ENCODE results near the gene TMEM131.

The TMEM131 gene

GRCh38 chr2:97788986-97789644, 206.6 kb downstream of the TMEM131 start:
- no peak for DNase-seq

GRCh38 chr2:97785818-97786217, 209.9 kb downstream of the TMEM131 start:
- no peak for DNase-seq

DNA sequence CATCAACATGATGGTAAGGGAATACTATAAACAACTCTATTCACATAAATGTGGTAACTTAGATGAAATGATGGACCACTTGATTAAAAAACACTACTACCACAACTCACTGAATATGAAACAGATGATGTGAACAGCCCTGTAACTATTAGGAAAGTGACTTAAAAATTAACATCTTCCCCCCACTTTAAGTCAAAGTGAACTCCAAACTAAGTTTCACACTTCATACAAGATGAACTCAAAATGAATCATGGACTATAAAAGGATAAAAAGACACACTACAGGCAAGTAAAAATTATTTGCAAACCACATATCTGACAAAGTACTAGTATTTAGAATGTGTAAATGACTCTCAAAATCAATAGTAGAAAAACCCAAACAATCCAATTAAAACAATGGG, 210.8 kb downstream of the TMEM131 start:
- DNase-seq = no peak

DNA sequence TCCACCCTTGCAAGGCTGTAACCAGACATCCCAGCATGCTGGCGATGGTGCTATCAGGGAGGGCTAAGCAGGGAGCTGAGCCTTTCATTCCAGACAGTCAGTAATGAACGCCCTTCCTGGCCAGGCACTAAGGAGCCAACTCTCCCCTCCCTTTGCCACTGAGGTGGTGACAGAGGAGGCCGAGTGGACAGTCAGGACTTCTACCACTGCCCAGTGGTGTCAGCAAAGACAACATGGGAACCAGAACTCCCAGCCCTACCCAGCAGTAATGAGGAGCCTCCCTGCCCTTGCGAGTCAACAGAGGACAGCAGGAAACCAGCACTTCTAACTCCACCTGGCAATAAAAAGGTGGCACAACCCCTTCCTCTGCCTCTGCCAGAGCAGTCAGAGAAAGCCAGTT, 213.8 kb downstream of the TMEM131 start:
- DNase-seq = no peak

- DNase-seq = no peak
Measured at GRCh38 chr2:97779141-97779540, 216.6 kb downstream of the TMEM131 start.

DNA sequence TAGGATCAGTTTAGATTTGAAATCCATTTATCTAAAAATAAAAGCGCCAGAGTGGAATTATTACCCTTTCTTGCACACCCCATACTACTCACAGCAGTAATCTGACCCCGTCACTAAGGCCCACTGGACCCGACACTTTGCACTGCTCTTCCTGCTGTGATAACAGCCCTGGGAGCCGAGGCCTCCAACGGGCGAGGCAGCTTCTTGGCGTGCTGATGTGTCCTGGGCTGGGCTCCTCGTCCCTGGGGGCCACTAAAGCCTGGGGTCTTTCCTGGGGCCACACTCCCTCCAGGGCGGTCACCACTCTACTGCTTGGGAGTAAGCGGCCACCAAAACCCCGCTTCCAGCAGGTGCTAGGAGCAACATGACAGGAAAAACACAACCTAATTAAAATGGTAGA, 220.7 kb downstream of the TMEM131 start:
- DNase-seq = no peak

DNA sequence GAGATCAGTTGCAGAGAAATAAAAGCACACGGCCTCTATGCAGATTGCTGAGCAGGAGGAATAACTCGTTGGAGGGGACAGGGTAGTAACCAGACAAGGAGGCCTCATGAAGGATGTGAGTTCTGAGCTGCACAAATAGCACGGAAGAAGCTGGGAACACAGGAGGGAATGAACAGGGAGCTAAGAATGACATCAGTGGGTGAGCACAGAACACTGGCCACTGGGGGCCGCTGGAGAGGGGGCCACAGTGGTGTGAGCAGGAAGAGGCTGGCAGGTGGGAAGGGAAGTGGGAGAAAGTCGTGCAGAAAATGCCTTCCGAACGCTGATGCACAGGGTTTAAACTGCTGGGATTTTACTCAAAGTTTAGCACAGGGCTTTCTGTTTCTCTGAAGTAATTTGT, 221.3 kb downstream of the TMEM131 start:
- peak in 1 of 2 donors; percentile 9 for DNase-seq

- DNase-seq = no peak
Measured at GRCh38 chr2:97770445-97770844, 225.3 kb downstream of the TMEM131 start.

- no peak for DNase-seq
Measured at GRCh38 chr2:97769711-97770110, 226.0 kb downstream of the TMEM131 start.

DNA sequence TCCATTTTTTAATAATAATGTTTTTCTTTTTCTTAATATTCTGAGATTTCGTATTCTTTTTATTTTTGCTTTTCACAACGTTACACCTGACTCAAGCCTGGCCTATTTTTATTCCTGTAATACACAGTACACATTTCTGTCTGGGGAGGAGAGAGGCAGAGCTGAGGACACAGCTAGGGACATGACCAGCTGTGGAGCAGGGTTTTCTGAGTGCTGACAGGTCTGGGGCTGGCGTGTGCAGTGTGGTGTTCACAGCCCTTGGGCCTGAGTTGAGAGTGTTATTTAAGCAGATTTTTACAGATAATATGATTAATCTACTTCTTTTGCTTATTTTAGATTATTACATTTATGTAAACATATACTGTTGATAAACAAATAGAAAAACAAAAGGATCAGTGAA, 226.4 kb downstream of the TMEM131 start:
- DNase-seq = no peak

DNA sequence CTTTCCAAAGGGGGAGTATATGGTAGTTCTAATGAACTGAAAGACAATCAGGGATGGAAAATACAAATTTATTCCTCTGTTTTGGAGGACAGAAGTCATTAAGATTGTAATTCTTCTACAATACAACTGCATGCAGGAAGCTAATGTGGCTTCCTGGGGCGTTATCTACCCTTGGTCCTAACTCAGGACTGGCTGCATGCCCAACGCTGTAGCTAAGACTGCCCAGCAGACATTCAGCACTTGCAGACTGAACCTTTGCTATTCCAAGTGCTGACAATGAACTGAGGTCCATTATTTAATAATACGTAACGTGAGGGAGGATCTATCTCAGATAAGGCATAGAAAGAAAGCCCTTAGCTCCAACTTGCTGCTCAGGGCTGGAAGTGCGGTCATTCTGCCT, 229.2 kb downstream of the TMEM131 start:
- no peak for DNase-seq

- DNase-seq = no peak
Measured at GRCh38 chr2:97765933-97766332, 229.8 kb downstream of the TMEM131 start.

GRCh38 chr2:97764559-97765263, 231.0 kb downstream of the TMEM131 start:
- DNase-seq = no peak

- DNase-seq = no peak
Measured at GRCh38 chr2:97763176-97763845, 232.4 kb downstream of the TMEM131 start.

GRCh38 chr2:97761192-97761591, 234.6 kb downstream of the TMEM131 start:
- DNase-seq = no peak

- no peak for DNase-seq
Measured at GRCh38 chr2:97760480-97761049, 235.2 kb downstream of the TMEM131 start.

GRCh38 chr2:97759727-97760407, 235.9 kb downstream of the TMEM131 start:
- no peak for DNase-seq

GRCh38 chr2:97758131-97758705, 237.5 kb downstream of the TMEM131 start:
- DNase-seq = no peak

DNA sequence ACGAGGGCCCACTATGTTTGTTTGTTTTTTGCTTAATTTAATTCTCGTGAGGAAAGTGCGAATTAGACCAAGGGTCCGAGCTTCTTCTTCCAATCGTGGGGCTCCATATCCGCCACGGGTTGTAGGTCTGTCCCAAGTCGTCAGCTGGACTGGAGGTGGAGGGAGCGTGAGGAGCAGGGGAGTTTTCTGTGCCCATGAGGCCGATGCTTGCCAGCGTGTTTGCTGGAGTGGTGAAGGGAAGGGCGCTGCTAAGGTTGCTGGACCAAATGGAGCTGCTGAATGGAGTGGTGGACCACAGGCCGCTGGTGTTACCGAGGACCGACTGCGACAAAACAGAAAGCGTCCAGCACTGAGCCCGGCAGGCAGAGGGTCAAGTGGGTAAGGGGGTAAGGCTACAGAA, 238.7 kb downstream of the TMEM131 start:
- DNase-seq = no peak

GRCh38 chr2:97755491-97755890, 240.3 kb downstream of the TMEM131 start:
- DNase-seq = no peak

GRCh38 chr2:97754690-97755346, 240.9 kb downstream of the TMEM131 start:
- no peak for DNase-seq
